Neuronal stem cell (in vitro differentiated cells): ENCODE measurements around the gene MUC5AC.
A peak's percentile ranks its signal among the peaks of the same experiment; 100 is the strongest.
"Not testable (repeated sequence)": the region's sequence is repeated elsewhere in the genome, so short reads cannot be mapped to it uniquely, and the experiment has no call there.

ENCODE experiments used
- DNase-seq: peaks from one replicate; pipeline ENCODE4 v3.0.0-alpha.2; 2013; ENCODE audit warnings: low spot score
- H2AFZ ChIP-seq: one replicate; pipeline ENCODE4 v1.6.1; 2013; ENCODE audit warnings: mild to moderate bottlenecking, low read length, inconsistent platforms
- H2AK5ac ChIP-seq: 2 replicates; pipeline ENCODE4 v1.6.1; 2013; ENCODE audit warnings: low read depth, mild to moderate bottlenecking, inconsistent platforms, low read length, moderate library complexity, mixed read lengths
- H2BK120ac ChIP-seq: 2 replicates; pipeline ENCODE4 v1.6.1; 2013; ENCODE audit warnings: low read depth, mild to moderate bottlenecking, inconsistent platforms, low read length, moderate library complexity, mixed read lengths
- H2BK12ac ChIP-seq: one replicate; pipeline ENCODE4 v1.6.1; 2013; ENCODE audit warnings: low read length, inconsistent platforms
- H2BK15ac ChIP-seq: 2 replicates; pipeline ENCODE4 v1.6.1; 2013; ENCODE audit warnings: mild to moderate bottlenecking, low read length, inconsistent platforms, mixed read lengths
- H2BK5ac ChIP-seq: one replicate; pipeline ENCODE4 v1.6.1; 2013; ENCODE audit warnings: inconsistent platforms, mild to moderate bottlenecking, low read length, moderate library complexity
- H3K14ac ChIP-seq: one replicate; pipeline ENCODE4 v1.6.1; 2013; ENCODE audit warnings: low read length, inconsistent platforms
- H3K18ac ChIP-seq: 2 replicates; pipeline ENCODE4 v1.6.1; 2013; ENCODE audit warnings: low read length, inconsistent platforms
- H3K23ac ChIP-seq: 2 replicates; pipeline ENCODE4 v1.6.1; 2013; ENCODE audit warnings: low read depth, mild to moderate bottlenecking, mixed read lengths, low read length, inconsistent platforms; ENCODE audit not compliant: poor library complexity
- H3K27ac ChIP-seq: replicated peaks from 3 replicates; pipeline ENCODE4 v1.5.1; 2013; ENCODE audit warnings: low read length, inconsistent platforms
- H3K27me3 ChIP-seq, 3 experiments: 2 replicates each; pipeline ENCODE4 v1.6.1; 2013; ENCODE audit warnings: low read length in 3 of 3, mild to moderate bottlenecking in 2 of 3, inconsistent platforms in 1 of 3, low read depth in 1 of 3, mixed read lengths in 1 of 3, moderate library complexity in 1 of 3; ENCODE audit not compliant: control insufficient read depth in 3 of 3, insufficient read depth in 3 of 3
- H3K36me3 ChIP-seq, 2 donors: replicated peaks in 1 of 2; 2 replicates each; pipeline ENCODE4 v1.6.1; 2013; ENCODE audit warnings: low read length in 2 of 2; ENCODE audit not compliant: control insufficient read depth in 2 of 2, insufficient read depth in 2 of 2
- H3K4ac ChIP-seq: 2 replicates; pipeline ENCODE4 v1.6.1; 2013; ENCODE audit warnings: inconsistent platforms, mild to moderate bottlenecking, low read length, moderate library complexity
- H3K4me1 ChIP-seq, 2 donors: 1 replicate in 1 of 2; 2 replicates in 1 of 2; pipeline ENCODE4 v1.6.1; 2013; ENCODE audit warnings: low read length in 2 of 2, low read depth in 1 of 2; ENCODE audit not compliant: control insufficient read depth in 2 of 2, insufficient read depth in 1 of 2
- H3K4me2 ChIP-seq: one replicate; pipeline ENCODE4 v1.6.1; 2013; ENCODE audit warnings: mild to moderate bottlenecking, low read length, inconsistent platforms; ENCODE audit not compliant: insufficient read depth, poor library complexity, severe bottlenecking
- H3K4me3 ChIP-seq, 2 donors: 2 replicates each; pipeline ENCODE4 v1.5.1; 2013; ENCODE audit warnings: low read length in 2 of 2, mild to moderate bottlenecking in 2 of 2, inconsistent platforms in 1 of 2, moderate library complexity in 1 of 2
- H3K79me1 ChIP-seq: one replicate; pipeline ENCODE4 v1.6.1; 2013; ENCODE audit warnings: low read depth, mild to moderate bottlenecking, inconsistent platforms, low read length, moderate library complexity
- H3K9ac ChIP-seq: one replicate; pipeline ENCODE4 v1.6.1; 2013; ENCODE audit warnings: mild to moderate bottlenecking, low read depth, low read length, inconsistent platforms; ENCODE audit not compliant: poor library complexity
- H3K9me3 ChIP-seq, 2 donors: replicated peaks in 1 of 2; 2 replicates each; pipeline versions ENCODE3 to v1.6.1; 2013; ENCODE audit warnings: low read length in 2 of 2, mild to moderate bottlenecking in 2 of 2, inconsistent platforms in 1 of 2, low read depth in 1 of 2, mixed read lengths in 1 of 2, moderate library complexity in 1 of 2; ENCODE audit not compliant: control insufficient read depth in 2 of 2, insufficient read depth in 1 of 2
- H4K8ac ChIP-seq: one replicate; pipeline ENCODE4 v1.6.1; 2013; ENCODE audit warnings: low read depth, mild to moderate bottlenecking, inconsistent platforms, low read length, moderate library complexity
- H4K91ac ChIP-seq: one replicate; pipeline ENCODE4 v1.6.1; 2013; ENCODE audit warnings: low read length, low read depth, mild to moderate bottlenecking, inconsistent platforms; ENCODE audit not compliant: poor library complexity
- WGBS, 2 donors: extraction: QIAGEN DNeasy Blood & Tissue Kit; methylation state at CpG; one replicate each; pipeline ENCODE4 v1.1.7; 2013; ENCODE audit warnings: missing lambda C conversion rate in 2 of 2, mixed read lengths in 1 of 2; ENCODE audit not compliant: insufficient read length in 2 of 2, insufficient replicate concordance in 1 of 2; ENCODE audit errors: extremely low coverage in 2 of 2; 5-methylcytosine and 5-hydroxymethylcytosine counted together

The MUC5AC gene

DNA sequence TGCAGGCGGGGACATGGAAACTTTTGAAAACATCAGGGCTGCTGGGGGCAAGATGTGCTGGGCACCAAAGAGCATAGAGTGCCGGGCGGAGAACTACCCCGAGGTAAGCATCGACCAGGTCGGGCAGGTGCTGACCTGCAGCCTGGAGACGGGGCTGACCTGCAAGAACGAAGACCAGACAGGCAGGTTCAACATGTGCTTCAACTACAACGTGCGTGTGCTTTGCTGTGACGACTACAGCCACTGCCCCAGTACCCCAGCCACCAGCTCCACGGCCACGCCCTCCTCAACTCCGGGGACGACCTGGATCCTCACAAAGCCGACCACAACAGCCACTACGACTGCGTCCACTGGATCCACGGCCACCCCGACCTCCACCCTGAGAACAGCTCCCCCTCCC, 84.5 kb downstream of the MUC5AC start:
- Histone ChIP-seq H4K91ac (no peak overlapping the region), H2BK5ac (no peak overlapping the region), H2AK5ac (no peak overlapping the region), H2BK120ac (peak overlapping the region; percentile 72), H3K4ac (no peak overlapping the region), H4K8ac (no peak overlapping the region), H3K9ac (no peak overlapping the region), H3K4me3 (no peak overlapping the region), H2BK12ac (no peak overlapping the region), H3K9me3 (peaks cover 0 to 3% of the 10 kb centered on the region in 2 donors), H3K27ac (no peak overlapping the region), H3K23ac (no peak overlapping the region), H3K14ac (peak overlapping the region; percentile 63), H2BK15ac (no peak overlapping the region), H3K4me1 (no peaks in the 10 kb centered on the region), H3K4me2 (no peak overlapping the region), H3K36me3 (no peaks in the 10 kb centered on the region), H3K79me1 (no peaks in the 10 kb centered on the region), H3K27me3 (peaks cover 0 to 4% (median 0%) of the 10 kb centered on the region in 3 experiments), H3K18ac (peak overlapping the region; percentile 13), H2AFZ (no peak overlapping the region)
- WGBS, 2 donors, result no CpG with 5 or more reads among the region's 20 CpGs
- no peak for DNase-seq

- H3K4me1 ChIP-seq, H3K27ac ChIP-seq, H3K4me3 ChIP-seq, H3K27me3 ChIP-seq, H3K9me3 ChIP-seq, H2BK120ac ChIP-seq, H3K18ac ChIP-seq, H2BK12ac ChIP-seq, H3K9ac ChIP-seq, H3K36me3 ChIP-seq, H3K14ac ChIP-seq, H3K79me1 ChIP-seq, H3K4ac ChIP-seq, H4K91ac ChIP-seq, H2BK15ac ChIP-seq, H2AFZ ChIP-seq, H3K4me2 ChIP-seq, H4K8ac ChIP-seq, H2BK5ac ChIP-seq, H2AK5ac ChIP-seq, DNase-seq, H3K23ac ChIP-seq: not testable (repeated sequence)
- no CpG with 5 or more reads among the region's 11 CpGs for WGBS, 2 donors
Observed at GRCh38 chr11:1242751-1243150, 85.0 kb downstream of the MUC5AC start.

DNA sequence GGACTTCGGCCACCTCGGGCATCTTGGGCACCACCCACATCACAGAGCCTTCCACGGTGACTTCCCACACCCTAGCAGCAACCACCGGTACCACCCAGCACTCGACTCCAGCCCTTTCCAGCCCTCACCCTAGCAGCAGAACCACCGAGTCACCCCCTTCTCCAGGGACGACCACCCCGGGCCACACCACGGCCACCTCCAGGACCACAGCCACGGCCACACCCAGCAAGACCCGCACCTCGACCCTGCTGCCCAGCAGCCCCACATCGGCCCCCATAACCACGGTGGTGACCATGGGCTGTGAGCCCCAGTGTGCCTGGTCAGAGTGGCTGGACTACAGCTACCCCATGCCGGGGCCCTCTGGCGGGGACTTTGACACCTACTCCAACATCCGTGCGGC, 85.8 kb downstream of the MUC5AC start:
- H3K4ac ChIP-seq, H3K4me3 ChIP-seq, H3K14ac ChIP-seq, H2AFZ ChIP-seq, H3K4me2 ChIP-seq, H3K4me1 ChIP-seq, H3K79me1 ChIP-seq, H3K23ac ChIP-seq, H4K91ac ChIP-seq, H2BK12ac ChIP-seq, H2BK5ac ChIP-seq, H3K36me3 ChIP-seq, H3K9me3 ChIP-seq, H2BK120ac ChIP-seq, DNase-seq, H3K27me3 ChIP-seq, H3K27ac ChIP-seq, H4K8ac ChIP-seq, H2AK5ac ChIP-seq, H3K18ac ChIP-seq, H2BK15ac ChIP-seq, H3K9ac ChIP-seq: not testable (repeated sequence)
- no CpG with 5 or more reads among the region's 18 CpGs for whole genome bisulfite sequencing, 2 donors

- not testable (repeated sequence) for H2BK12ac ChIP-seq, H2AK5ac ChIP-seq, H2BK15ac ChIP-seq, H3K14ac ChIP-seq, H3K9me3 ChIP-seq, H3K4me1 ChIP-seq, H3K79me1 ChIP-seq, DNase-seq, H3K9ac ChIP-seq, H4K91ac ChIP-seq, H3K4ac ChIP-seq, H3K4me2 ChIP-seq, H3K23ac ChIP-seq, H3K27me3 ChIP-seq, H4K8ac ChIP-seq, H2AFZ ChIP-seq, H2BK120ac ChIP-seq, H3K36me3 ChIP-seq, H3K27ac ChIP-seq, H2BK5ac ChIP-seq, H3K18ac ChIP-seq, H3K4me3 ChIP-seq
- no CpG with 5 or more reads among the region's 9 CpGs for WGBS, 2 donors
Observed at GRCh38 chr11:1244557-1244956, 86.8 kb downstream of the MUC5AC start.
